Tibial nerve (tissue), 3 donors: ENCODE data around the gene B3GNT9.

Experiments
- CTCF ChIP-seq, 5 experiments: fragments of 200-600 bp in 3 of 5; fragments of 450-650 bp in 2 of 5; sonication (generic) in 3 of 5; IDR thresholded peaks; one replicate each; pipeline ENCODE4 v1.5.1; 2016 to 2019; ENCODE audit warnings: antibody characterized with exemption in 5 of 5, mild to moderate bottlenecking in 3 of 5, moderate library complexity in 2 of 5
- POLR2A ChIP-seq, 2 donors: fragments of 450-650 bp; IDR thresholded peaks; one replicate each; pipeline ENCODE4 v1.6.1; 2017; ENCODE audit warnings: antibody characterized with exemption in 2 of 2, mild to moderate bottlenecking in 2 of 2, moderate library complexity in 2 of 2

GRCh38 chr16:67184995-67185650 is 34.3 kb upstream of the B3GNT9 start:
- TF ChIP-seq CTCF (IDR thresholded peaks at IDR 0.05) (peak; percentile 78 to 92 (median 88)), POLR2A (IDR thresholded peaks at IDR 0.05) (no peak)
